Activated CD4-positive, alpha-beta T cell treated with anti-CD3 and anti-CD28 coated beads, Interleukin-2, amount 50 U/mL, for 16 hours (primary cell): Measurements from ENCODE around the gene RASGRF2.

Source experiments
- DNase-seq: peaks from one replicate; pipeline ENCODE4 v3.0.0-alpha.2; 2020

RASGRF2 gene

DNA sequence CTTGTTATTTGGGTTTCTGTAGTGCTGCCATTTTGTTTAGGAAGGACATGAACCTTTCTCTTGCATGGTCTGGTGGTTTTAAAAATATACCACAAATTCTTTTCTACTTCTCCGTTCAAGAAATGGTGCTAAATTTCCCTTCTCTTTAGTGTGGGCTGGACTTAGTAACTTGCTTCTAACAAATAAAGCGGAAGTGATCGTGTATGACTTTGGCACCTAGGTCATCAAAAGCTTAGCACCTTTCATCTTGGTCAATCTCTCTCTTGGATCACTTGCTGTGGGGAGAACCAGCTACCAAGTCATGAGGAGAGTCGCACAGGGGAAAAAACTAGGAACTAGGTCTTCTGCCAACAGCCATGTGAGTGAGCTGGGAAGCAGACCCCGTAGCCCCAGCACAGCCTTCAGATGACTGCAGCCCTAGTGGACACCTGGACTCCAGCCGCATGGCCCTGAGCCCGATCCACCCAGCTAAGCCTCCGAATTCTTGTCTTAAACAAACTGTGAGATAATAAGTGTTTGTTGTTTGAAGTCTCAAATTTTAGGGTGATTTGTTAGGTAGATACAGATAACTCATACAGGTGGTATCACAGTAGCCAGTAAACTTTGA is 185.3 kb downstream of the RASGRF2 start:
- DNase-seq: no peak

DNA sequence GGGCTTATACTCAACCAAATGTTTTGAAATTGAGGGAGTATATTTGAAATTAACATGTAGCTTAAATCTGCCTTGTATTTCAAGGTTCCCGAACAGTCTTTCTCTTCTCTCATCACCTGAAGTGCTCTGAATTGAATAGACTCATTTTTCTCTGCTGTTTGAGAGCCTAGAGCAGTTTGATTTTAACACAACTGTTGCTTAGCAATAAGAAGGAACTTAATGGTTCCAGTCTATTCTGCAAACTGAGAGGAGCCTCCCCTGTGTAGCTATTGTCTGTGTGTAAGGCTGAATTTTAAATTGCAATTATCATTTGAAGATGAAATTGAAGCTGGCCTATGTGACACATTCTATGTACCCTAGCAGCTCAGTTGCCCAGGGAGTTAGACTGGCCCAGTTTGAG is 185.9 kb downstream of the RASGRF2 start:
- DNase-seq: no peak

DNA sequence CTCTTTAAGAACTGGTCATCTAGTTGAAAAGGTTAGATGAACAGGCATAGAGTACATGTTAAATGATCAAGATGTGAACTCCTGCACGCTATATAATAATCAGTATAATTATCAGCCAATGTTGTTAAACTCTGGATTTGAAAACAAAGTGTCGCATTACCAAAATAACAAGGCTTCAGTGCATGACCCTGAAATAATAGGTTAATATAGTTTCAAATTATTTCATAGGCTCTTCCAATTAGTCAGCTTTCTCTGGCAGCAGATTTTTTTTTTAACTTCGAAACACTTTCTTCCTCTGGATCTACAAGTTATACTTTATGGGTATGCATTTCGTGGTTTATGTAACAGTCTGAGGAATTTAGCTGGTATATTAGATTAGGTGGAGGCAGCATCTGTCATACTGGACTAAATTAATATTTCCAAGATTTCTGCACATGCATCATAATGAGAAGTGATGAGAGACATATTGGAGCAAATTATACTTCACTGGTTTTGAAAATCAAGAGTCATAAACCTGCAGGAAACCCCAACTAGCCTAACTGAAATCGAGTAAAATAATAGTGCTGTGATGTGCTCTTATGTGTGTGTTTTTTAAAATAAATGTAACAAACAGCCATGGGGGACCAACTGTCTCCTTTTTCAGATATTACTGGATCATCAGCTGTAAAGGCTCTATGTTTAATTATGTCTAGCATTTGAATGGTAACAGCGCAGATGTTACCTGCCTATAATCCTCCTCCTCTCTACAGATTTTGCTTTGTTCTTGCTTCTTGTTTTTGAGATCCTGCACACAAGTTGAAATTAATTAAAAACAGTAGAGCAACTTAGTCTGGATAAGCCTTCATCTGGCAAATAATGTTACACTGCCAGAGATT is 187.1 kb downstream of the RASGRF2 start:
- DNase-seq: no peak

DNA sequence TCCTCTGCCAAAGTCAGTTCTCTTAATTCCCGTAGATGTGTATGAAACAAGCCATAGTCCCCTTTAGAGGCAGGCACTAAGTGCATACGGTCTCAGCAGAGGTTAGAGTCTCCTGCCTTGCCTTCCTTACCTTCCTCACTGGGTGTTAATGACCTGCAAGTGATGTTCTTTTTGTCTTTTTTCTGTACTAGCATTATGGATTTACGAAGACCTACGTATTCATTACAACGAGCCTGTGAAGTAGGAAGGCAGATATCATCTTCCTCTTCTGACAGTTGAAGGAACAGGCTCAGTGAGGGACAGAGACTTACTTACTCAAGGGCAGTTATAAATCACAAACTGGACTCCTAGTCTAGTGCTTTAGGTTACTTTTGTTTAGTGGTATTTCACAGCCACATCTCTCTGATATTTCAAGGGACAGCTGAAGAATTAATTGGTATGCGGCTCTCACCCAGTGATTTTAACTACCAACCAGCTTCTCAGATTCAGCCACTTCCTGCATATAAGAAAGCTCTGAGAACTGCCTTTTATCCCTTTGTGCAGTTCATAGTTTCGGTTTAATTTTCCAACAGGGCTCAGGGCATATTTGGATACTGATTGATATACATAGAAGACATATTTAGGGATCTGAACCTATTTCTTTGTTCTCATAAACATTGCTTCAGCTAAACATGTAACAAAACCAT is 187.9 kb downstream of the RASGRF2 start:
- no peak for DNase-seq

DNA sequence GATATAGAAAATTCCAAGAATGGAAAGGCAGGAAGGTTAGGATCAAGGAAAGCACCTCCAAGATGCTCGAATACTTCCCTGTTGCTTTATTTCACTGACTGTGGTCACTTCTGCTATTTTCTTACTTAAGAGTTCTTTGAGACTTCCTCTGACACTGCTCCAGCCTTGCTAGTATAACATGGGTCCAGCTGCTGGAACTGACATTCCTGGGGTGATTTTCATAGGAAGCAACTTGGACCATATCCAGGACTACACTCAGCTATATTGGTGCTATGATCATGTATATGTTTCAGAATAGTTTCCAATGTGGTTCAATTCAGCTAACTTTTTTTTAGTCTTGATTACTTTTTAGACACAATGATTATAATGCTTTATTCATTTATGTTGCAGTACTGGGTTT is 191.4 kb downstream of the RASGRF2 start:
- no peak for DNase-seq

DNA sequence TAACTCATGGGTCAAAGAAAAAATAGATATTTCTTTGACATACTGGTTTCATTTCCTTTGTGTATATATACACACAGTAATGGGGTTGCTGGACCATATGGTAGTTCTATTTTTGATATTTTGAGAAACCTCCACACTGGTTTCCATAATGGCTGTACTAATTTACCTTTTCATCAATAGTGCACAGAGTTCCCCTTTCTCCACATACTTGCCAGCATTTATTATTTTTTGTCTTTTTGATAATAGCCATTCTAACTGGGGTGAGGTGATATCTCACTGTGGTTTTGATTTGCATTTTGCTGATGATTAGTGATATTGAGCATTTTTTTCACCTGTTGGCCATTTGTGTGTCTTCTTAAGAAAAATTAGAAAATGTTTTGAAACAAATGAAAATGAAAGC is 194.6 kb downstream of the RASGRF2 start:
- DNase-seq: no peak

DNA sequence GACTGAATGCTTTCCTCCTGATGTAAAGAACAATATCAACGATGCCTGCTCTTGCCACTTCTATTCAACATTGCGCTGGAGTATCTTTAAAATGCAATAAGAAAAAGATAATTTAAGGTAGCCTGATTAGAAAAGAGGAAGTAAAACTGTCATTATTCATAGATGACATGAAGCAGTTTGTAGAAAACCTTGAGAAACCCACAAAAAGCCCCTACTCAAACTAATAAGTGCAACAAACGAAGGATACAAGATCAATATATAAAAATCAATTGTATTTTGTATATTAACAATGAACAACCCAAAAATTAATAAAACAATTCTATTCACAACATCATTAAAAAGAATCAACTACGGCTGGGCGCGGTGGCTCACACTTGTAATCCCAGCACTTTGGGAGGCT is 196.6 kb downstream of the RASGRF2 start:
- no peak for DNase-seq

DNA sequence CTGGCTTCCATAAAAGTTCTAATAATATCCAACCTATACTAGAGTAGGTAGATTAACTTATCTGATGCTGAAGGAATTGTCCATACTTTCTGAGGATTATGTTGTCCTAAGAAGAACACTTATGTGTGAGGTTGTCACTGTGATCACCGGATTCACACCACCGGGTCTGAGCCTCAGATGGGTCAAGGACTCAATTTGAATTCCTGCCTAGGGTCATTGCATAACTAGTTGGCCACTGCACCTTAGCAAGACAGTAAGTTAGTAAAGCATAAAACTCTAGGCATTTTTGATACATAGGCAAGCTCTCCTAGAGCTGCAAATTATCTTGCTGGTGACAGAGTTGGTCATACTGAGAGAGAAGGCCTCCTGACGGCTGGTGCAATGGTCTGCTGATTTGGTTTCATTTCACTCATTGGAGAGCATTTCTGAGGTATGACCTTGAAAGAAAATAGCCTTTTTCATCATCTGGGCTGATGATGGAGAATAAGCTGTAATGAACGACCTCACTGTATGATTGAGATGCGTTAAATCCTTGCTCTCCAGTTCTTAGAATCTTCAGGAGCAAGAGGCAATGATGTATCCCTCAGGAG is 200.9 kb downstream of the RASGRF2 start:
- no peak for DNase-seq

DNA sequence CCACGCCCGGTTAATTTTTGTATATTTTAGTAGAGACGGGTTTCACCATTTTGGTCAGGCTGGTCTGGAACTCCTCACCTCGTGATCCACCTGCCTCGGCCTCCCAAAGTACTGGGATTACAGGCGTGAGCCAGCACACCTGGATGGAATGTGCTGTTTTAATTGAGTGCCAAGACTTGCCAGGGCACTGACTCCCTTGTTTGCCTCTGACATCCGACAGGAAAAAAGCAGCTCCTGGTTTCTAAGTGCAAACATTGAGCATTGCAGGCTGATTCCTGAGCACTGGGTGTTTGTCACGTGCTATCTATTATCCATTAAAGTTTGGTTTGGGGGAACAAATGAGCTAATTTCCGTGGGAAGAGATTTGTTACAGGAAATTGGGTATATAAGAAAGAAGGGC is 202.3 kb downstream of the RASGRF2 start:
- DNase-seq: no peak

DNA sequence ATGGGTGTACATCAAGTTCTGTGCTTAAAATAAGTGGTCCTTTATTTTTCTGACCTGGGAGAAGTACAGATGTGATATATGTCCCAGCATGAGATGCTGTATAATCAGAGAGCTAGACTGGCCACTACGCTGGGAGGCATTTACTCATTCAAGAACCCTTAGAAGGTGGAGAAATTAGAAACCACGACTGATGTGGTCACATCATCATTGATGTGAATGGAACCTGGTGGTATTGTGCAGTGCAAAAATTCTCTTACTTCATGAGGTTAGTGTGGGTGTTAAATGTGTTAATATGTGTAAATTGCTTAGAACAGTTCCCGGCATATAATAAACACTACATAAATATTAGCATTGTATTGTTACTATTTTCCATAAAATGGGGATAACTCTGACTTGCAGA is 203.5 kb downstream of the RASGRF2 start:
- DNase-seq: peak; percentile 50

DNA sequence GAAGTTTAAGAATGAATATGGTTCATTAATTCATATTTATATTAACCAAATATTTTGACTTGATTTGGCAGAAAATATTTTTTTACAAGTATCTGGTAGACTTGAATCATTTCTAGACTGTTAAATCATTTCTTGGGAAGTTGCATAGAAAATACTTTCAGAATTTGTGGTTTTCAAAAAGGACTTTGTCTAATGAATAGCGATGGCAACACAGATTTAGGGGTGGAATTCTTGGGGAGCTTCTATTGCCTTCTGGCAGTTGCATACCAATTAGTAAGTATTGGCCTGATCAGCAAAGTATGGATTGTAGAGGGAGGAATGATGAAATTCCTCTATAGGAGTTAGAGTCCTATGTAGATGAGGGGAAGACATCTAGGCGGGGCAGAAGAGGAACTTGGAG is 204.3 kb downstream of the RASGRF2 start:
- no peak for DNase-seq

DNA sequence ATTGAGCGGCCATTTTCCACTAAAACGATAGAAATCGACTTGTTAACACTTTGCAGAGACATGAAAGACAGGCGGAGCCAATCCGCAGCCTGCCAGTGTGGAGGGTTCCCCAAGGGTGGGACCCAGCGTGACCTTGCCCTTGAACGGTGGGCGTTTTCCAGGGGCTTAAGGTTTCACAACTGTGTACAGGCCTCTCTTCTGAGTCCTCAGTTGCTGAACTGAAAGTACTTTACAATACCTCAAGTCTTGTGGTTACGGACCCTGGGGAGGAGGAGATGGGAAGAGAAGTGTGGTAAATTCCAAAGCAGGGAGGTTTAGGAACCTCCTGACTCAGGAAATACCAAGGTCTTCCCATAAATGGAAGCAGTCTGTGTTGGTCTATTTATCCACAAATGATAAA is 204.8 kb downstream of the RASGRF2 start:
- no peak for DNase-seq

DNA sequence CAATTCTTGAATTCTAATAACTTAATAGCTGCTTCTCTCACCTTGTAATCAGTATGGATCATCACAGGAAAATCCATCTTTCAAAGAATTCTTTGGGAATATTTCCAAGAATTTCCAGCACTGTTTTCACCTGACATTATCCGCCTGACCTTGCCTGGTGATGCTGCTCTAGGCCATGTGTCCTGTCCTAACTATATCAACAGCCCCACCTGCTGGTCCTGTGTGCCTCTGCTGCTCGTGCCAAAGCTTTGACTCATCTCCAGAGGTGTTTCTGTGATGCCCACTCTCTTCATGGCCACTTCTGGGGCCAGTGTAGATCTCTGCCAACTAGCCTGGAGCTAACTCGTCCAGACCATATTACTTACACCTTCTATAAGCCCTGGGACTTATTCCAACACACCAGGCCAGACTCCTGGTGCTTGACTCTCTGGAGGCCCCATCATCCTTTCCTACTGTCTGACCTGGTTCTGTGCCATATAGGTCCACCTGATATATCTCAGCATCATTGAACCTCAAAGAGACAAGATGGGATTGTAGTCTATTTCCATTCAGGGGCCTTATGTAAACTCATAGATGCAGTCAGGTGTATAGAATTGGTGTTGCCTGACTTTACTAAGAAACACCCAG is 205.4 kb downstream of the RASGRF2 start:
- DNase-seq: peak; percentile 76

DNA sequence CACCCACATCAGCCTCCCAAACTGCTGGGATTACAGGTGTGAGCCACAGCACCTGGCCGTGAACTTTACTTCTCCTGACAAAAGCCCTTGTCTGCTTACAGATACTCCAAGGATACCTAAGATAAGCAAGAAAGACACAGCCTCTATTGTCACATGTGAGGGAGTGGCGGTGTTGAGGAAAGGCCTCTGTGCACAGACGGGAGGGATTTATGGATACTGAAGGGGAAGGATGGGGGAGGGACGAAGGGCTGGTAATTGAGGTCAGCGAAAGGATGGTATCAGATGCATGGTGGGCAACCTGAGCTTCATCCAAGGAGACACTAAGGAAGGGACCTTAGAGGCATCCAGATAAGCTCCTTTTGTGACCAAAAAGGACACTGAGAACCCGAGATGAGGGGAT is 206.3 kb downstream of the RASGRF2 start:
- no peak for DNase-seq

DNA sequence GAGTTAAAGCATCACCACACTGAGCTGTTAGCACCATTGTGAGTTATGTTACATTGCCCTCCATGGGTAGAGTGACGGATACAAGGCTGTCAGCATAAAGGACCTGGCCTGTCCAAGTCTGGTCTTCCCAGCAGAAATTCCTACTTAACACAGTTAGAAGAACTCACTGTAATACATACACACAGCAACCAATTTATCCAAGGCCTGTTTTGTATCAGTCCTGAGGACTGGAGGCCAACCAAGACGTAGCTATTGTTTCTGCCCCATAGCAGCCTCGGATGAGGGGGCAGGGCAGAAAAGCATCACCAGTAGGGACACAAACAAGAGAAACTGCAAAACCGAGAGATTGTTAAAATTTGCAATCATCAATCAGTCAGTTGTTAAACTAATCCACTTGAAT is 206.9 kb downstream of the RASGRF2 start:
- no peak for DNase-seq

DNA sequence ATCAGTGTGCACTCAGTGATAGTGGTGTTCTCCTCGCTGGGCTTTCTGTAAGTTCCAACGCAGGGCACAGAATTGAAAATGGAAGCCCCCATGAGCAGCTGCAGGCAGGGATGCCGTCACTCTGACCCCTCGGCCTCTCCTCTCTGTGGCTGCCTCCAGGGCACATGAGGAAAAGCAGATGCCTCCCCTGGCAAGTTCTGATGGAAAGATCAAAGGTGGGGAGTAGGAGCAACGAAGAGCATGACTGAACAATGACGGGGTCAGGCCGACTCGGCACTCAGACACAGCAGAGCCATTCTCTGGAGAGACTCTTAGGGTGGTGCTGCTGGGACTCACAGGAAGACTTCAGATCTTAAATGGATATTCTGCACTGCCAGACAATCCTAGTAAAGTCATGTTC is 207.4 kb downstream of the RASGRF2 start:
- no peak for DNase-seq

DNA sequence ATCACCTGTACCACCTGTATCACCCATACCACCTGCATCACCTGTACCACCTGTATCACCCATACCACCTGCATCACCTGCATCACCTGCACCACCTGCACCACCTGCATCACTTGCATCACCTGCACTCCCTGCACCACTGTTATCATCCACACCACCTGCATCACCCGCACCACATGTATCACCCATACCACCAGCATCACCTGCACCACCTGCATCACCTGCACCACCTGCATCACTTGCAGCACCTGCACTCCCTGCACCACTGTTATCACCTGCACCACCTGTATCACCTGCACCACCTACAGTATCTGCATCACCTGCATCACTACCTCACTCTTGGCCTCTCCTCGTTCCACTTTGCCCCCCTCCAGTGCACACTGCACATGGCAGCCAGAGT is 209.8 kb downstream of the RASGRF2 start:
- no peak for DNase-seq

DNA sequence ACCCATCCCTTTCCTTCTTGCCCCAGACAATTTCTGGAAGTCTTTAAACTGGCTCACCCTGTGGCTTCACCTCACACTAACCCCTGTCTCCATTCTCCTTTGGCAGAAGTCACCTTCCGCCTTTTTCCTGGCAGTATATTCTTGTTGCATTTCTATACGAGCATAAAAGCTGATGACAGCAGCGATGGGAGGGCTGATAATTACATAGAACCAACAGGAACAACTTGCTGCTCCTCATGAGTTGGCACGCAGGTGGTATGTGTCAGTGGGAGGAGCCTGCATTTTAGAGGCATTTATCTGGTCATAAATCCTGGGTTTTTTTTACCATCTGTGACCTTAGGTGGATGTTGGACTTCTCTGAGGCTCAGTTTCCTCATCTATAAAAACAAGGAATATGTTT is 211.6 kb downstream of the RASGRF2 start:
- no peak for DNase-seq

DNA sequence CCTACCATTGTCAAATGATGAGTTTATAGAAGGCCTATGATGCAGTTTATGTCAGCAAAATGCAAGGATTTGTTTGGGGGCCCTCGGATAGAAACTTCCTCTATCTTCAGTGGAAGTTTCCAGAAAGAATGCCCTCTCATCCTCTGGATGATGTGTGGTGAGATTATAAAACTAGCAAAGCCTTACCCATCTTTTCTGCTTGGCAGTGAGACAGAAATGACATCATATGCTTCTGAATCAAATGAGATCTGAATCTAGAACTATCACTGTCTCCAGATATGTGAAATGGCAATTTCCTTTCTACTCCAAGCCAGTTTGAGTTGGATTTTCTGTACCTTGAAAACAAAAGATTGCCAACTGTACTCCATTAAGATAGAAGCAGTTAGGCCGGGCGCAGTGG is 212.5 kb downstream of the RASGRF2 start:
- no peak for DNase-seq

DNA sequence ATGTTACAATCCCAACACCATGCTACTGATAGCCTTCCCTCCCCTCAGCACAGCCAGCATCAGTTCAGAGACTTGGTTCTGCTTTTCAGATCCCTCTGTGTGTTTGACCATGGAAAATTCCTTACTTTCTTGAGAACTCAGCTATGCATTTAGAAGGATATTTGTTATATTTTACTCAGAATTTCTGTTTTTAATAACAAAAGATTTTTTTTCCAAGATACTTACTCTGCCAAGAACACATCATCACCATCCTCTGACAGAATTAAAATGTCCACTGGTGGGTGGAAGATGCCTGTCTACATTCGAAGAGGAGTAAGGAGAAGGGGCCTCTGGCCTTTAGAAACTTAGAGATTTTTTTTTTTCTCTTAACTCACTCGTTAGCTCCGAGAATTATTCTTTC is 216.9 kb downstream of the RASGRF2 start:
- no peak for DNase-seq

DNA sequence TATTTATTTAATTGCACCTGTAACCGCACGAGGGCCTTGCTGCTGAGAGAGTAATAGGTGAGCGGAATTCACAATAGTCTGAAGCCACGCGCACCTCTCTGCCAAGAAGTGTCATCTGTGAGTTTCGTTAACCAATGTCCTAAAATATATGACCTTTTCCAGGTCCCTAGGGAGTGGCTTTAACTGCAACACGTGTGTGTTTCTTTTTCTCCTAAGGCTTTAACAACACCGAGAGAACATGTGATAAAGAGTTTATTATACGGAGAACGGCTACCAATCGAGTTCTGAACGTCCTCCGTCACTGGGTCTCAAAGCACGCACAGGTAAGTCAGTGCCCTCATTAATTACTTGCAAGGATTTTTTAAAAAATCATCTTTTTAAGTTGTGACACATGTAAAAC is 219.8 kb downstream of the RASGRF2 start:
- no peak for DNase-seq

DNA sequence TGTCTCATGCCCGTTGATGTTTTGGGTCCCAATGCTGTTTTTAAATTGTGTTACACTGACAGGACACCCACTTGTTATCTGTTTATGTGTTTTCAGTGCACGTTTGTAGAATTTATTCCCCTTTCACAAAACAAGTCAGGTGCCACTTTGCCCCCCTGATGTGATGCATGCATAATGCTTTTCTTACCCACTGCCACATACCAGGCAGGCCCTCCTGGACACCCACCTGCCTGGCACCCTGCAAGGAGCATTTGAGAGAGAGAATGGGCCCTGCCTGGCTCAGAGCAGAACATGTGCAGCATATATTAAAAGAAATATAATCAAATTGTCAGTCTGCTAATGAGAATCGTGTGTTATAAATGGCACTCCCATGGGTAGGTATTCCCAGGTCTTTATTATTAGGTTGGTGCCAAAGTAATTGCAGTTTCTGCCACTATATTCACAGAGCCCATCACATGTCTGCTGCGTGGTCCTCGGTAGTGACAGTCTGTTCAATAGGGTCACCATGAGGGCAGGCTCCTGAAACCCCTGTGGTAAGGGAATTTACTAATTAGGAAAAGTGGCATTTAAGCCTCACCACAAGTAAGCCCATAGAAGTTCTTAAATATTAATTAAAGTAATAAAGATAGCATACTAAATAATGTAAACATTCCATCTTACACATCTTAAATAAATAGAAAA is 220.8 kb downstream of the RASGRF2 start:
- no peak for DNase-seq
